ENCODE measurements around the gene MED26.

MED26 gene

DNA sequence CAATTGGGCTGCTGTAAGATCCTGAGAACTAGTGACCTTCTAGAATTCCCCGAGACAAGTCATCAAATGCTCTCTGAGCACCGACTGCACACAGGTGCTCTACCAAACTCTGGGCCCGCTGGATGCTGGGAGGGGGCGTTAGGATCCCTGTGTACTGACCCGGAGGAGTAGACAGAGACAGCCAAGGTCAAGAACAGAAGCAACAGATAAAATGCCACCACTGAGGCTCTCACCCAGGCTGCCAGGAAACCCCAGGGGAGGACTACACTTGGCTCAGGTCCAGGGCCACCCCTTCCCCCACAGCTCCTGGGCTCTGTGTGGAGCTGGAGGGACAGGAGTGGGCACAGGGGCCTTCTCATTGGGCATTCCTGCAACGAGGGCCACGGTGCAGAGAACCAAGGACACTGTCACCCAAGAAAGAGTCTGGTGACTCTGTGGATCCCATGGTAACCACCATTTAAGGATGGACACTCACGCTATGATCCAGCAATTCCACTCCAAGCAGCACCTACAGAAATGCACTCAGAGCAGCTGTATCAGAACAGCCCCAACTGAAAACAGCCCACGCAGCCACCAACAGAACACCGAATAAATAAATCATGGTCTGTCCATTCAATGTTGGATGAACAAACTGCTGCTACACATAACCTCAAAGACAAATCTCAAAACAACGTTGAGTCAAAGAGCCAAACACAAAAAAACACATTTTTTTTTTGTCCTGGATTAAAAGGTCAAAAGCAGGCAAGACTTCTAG, 39.0 kb downstream of the MED26 start:
- no peak for DNase-seq

DNA sequence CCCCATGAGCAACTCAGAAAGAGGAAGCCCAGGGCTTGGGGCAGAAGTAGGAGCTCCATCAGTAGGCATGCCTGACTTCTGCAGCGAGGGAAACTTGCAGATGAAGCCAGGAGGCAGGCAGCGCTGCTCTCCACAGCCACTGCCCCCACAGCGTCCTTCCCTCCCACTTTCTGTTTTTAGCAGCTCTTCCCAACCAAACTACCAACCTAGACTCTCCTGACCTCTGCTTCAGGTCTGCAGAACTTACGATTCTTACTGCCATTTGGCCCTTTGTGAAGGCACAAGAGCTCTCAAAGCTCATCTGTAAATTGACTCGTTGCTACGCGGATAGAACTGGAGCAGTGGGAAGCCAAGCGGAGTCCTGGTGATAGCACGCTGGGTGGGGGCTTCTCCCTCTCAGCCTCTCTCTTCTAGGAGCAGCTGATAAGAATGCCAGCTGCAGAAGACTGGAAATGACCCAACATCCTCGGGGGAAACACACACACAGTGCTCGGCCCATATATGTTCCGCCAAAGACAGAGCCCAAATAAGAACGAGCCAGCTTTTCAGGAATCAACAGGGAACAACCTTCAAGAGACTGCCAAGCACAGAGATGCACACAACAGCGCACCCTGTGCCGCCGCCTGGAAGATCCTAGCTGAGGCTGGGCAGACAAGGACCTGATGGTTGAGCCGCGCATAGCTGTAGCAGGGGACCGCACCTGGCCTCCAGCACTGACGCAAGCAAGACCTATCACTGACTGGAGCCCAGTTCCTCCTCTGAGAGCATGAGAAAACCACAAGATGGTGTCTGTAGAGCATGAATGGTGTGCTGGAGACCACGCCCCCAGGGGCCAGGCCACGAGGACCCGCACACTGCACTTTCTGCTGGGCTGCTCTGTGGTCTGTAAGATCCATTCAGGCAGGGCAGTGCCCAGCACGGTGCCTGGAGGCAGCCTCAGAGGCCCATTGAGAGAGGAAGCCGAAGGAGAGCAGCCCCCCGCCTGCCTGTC, 39.9 kb downstream of the MED26 start:
- DNase-seq = peak; percentile 77

DNA sequence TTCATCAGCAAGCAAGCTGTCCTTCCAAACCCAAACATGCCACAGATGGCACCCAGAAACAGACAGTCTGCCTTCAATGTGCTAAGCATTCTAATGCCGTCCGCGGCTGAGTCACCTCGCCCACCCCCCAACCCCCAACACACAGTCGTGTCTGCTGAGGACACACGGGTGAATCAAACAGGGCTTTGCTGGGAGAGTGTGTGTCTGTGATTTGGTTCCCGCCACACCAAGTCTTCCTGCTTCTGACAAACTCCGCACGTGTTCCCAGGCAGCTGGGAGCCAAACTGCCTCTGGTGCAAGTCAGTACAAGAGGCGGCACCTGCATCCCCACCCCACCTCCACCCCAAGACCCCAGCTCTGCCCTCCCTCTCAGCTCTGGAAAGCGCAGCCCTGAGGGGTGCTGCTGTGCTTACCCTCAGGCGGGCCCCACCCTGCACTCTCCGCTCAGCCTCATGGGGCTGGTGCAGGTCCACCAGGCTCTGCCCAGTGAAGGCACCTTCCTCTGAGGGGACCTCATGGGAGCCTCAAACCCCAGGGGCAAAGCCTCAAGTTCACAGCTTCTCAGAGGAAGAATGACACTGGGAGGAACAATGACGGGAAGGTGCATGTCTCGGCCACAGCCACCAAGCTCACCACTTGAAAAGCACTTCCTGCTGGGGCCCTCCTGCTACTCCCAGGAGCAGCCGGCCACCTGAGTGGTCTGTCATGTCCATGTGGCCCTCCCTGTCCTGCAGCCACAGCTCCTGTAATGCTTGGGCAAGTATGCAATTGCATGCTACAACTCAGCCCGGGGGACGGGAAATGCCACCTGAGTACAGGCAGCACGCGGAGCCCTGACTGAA, 40.8 kb downstream of the MED26 start:
- DNase-seq = peak; percentile 73

DNA sequence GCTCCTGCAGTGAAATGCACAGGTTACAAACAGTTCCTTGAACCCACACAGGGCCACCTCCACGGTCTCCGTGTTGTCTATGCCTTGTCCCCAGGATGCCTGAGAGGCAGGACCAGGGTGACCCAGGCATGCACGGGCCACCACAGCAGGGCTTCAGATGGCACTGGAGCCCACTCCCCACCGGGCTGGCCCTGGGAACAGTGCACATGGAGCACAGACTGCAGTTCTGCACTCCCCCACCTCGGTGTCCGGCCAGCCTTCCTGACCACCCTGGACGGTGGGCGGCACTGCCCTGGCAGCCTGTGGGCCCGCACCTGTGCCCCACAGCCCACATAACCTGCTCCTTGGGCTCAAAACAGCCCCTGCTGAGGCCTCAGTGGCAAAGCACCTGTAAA, 41.5 kb downstream of the MED26 start:
- no peak for DNase-seq

DNA sequence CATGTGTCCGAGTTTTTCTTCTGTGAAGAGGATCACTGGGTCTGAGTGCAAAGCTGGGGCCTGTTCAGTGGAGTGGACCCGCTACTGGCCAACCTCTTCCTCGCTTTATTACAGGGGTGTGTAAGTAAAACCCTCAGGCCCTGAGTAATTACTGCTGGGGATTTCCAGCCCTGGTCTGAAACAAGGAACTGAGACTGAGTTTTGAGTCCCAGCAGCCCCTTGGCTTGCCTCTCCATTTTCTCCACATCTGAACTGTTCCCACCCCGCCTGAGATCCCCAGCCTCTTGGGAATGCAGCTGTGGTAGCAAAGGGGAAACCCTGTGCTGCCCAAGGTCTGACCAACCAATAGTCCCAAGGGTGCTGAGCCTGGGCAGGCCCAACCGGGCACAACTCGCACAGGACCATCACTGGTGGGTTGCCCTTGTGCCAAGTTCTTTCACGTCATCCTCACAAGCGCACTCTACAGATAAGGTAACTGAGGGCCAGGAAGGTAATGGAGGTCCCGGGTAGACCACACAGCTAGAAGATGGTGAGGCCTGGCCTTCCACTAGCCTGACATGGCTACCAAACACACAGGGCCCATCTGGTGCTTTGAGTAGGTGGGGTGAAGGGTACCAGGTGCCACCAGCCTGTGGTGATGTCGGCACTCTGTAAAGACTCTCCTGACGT, 42.1 kb downstream of the MED26 start:
- peak; percentile 66 for DNase-seq

DNA sequence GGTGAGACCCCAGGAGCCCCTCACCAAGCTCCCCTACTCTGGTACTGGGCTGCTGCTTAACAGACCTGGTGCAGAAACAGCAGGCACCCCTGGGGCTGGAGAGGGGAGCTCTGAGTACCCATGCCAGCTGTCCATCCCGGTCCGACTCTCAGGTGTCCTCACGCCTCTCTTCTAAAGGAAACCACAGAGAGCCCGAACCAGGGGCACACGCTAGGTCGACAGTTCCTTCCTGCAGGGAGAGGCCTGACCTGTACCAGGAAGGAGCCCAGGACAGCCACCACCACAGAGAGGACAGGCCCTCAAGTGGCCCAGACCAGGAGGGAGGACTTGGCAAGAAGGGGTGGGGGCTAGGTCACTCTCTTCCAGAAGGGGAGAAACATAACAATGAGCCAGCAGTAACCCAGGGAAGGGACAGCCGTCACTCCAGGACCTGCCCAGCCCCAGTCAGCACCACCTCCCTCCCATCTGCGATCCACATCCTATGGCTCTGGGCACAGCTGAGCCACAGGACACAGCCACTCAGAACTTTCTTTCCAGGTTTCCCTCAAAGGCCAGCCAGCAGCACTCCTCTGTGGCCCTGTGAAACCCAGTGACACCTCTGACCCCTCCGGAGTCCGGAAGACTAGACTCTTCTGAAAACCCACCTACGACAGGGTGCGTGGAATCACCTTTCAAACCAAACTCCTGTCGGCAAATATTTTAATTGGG, 42.8 kb downstream of the MED26 start:
- no peak for DNase-seq

DNA sequence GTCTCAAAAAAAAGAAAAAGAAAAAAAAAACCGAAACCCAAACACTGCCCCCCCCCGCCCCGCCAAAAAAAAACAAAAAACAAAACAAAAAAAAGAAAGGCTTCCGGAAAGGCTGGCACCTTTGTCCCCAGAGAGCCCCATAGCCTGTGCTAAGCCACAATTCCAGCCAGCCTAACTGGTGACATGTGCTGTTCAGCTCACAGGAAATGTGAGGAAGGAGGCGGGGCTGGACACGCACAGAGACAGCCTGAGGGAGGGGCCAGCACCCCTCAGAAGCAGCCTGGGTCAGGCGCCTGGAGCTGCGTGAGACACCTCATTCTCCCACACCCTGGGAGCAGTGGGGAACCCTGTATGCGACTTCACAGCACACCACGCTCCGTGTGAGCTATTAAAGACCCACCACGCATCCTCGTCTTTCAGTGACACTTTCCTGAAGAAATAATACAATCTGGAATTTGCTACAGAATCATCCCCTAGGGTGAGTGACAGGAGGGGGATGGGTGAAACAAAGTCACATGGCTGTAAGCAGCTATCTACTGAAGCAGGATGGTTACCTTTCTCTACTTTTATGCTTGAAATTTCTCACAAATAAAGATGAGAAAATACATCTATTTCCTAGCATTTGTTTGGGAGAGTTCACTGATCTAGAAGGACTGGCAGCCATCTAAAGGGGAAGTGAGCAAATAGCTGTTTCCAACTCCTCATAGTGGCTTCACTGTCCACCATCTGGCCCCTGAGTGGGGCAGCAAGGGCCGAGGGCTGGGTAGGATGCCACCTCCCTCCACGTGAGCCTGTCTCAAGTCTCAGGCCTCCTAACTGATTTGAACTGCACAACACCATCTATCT, 43.5 kb downstream of the MED26 start:
- peak; percentile 88 for DNase-seq

DNA sequence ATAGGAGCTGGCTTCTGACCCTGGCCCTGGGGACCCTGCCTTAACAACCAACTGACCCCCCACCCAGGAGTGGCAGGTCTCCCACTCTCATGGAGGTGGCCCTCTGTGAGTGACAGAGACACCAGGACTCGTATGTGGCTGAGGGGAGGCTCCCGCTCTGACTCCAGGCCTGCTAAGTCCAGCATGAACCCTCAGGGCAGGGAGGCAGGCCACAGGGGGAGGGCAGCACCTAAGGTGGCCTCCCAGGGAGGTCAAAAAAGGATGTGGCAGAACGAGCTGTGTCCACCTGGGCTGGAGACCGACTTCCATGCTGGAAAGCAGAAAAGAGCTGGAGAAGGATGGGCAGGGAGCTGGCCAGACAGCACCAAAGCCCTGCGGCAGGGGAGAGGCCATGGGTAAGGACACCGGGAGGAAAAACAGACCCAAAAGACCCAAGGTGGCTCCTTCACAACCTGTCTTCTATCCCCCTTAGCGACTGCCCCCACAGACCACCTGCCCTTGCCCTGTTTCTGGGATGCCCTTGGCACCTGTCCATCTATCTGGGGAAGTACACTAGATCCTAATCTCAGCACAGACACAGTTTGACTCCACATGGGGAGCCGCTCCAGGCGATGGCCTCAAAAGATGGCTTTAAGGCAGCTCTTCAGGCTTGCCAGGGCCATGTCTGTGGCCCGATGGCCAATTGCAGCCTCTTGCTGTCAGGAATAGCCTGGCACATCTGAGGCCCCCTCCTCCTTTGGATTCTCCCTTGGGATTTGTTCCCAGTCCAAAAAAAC, 45.3 kb downstream of the MED26 start:
- no peak for DNase-seq

DNA sequence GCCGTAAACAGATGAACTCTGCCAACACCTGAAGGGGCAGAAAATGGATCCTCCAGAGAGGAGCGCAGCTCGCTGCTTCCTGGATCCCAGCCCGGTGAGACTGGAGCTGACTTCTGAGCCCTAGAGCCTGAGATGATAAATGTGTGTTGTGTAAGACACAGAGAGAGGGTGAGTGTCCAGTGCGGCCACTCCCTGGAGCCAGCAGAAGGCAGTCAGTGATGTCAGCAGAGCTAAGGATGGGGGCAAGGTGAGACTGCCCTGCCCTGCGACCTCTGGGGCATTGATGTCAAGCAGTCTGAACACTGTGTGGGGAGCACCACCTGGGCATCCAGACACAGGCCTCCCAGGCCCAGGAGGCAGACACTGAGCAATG, 46.0 kb downstream of the MED26 start:
- DNase-seq = no peak

DNA sequence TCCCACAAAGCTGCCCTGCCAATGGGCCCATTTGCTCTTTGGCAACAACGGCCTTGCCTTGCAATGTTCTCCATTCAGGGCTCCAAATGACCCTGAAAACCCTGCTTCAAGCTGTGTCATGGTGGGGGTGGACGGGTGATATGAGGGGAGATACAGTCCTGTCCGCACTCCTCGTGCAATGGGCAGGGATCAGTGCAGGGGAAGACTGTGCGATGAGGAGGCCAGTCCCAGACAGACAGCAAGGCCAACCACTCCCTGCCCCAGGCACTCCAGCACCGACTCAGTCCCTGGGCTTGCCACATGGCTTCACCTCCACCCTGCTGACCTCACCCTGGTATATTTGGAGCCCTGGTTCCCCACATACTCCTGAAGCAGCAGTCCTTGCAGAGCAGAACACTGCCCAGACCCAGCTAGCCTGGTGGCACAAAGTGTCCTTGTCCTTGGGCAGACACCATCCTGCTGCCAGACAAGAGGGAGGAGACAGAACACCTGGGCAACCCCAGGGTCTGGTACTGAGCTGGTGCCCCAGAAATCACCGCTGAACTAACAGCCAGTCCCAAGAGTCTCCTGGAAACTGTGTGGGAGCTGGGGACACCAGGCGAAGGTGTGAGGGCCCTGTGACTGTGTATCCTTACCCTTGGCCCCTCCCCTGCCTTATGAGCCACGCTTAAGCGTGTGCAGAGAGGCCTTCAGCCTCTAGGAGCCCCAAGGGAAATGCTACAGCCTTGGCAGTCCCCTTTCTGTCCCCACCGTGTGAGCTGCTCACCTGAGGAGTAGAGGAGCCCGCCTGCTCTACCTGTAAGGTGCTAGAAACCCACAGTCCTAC, 46.6 kb downstream of the MED26 start:
- DNase-seq = no peak

DNA sequence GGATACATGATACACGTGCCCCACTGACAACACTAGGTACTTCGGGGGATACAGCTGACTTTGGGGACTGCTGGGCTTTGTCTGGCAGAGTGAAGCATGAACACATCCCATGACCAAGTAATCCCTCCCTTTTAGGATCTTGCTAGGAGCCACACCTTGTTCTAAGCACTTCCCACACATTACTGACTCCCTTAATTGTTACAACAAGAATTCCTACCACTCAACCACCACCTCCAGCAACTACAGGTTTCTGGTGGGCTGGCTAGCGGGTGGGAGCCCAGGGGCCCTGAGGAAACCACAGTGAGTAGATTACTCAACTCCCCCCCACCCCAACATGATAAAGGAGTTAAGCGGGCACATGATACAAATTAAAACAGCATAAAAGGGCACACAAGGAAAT, 48.6 kb downstream of the MED26 start:
- DNase-seq = no peak

DNA sequence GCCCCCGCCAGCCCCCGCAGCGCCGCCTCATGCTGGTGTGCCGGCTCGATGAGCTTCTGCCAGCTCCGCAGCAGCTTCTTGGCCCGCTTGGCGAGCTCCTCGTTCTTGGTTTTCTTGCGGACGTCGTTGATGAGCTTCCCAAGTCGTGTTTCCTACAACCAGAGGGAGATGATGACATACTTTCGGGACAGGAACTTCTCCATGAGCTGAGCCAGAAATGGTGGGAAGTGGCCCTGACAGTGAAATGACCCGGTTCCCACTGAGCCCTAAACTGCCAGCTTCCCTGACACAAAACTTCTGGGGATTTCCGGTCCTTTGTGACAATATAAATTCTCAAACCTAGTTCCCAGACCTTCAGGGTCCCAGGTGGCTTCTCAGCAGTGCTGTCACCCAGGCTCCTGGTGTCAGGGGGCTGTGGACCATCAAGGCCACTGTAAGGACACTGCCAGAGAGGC, 50.4 kb downstream of the MED26 start:
- DNase-seq = no peak

DNA sequence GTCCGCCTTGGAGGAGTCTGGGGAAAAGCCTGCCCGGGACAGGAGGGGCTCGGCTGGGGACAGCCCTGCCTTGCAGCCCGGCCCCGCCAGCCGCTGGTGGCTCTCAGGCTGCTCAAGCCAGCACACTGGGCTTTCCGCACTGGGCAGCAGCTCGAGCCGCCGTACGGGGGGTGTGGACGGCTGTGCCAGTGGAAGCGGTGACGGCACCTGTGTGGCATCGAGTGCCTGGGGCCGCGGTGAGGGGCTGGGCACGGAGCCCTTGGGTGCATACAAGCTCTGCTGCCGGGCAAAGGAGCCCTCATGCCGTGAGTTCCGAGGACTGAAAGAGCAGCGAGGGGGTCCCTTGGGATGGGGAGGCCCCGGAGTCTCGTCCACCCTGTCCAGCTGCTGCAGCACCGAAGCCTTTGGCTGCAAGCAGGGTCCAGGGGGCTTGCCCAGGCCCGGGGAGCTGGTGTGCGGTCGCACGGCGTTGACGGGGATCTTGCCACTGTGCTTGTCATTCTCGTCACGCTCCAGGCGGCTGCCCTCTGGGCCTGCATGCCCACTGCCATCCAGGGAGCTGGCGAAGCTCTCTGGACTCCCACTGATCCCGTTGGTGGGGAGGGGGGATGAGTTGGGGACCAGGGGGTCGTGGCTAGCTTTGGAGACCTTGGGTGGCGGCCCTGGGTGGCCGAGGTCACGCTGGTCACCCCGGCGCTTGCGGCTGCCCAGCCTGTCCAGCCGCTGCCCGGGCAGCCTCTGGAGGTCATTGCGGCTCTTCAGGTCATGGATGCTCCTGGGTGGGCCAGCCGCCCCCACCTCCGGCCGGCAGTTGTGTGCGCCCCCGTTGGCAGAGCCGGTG, 51.1 kb downstream of the MED26 start:
- no peak for DNase-seq

DNA sequence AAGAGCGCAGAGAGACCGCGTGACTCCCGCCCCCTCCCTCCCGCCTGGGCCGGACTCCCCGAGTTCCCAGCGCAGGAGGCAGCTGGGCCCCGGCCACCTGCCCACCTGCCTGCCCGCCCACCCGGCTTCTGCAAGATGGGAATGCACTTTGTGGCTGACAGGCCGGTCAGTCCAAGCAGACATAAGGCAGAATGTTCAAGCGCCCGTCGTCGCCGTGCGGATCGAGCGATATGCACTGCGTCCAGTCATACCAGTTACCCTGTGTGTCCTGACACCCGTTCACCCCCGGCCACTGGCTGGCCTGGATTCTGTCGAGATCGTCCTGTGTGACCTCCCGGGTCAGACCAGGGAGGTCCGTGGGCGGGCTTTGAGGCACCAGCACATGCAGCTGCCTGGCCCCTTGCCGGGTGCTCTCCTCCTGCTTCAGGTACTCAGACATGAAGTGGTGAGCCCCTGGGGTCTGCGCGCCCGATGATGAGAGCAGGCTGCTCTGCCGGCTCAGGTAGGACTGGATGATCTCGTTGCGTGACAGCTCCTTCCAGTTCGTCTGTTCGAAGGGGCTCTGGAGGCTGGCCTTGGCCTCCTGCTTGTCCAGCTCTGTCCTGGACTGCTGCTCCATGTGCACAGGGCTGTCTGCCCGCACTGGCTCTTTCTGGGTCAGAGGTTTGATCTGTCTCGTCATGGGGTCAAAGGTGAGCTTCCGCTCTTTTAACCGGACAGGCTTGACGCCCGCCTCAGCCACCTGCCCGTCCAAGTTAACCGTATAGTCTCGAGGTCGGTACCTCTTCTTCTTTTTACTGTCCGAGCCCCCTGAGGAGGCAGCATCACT, 51.9 kb downstream of the MED26 start:
- DNase-seq = no peak

DNA sequence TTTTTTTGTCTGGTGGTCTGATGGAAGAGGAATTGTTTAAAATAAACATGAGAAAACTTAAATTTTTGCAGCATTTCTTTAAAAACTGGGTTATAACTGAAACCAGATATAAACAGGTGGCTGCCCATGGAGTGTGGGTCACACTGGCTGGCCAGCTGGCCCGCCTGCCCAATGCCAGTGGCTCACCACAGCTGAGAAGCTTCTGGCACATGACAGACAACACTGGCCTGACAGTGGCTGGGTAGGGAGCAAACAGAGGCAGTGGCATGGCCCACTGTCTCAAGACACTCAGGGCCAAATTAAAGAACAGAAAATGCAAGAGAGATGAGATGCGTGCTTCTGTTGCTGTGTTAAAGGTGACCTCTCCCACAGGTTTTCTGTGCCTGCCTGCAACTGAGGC, 52.7 kb downstream of the MED26 start:
- no peak for DNase-seq

DNA sequence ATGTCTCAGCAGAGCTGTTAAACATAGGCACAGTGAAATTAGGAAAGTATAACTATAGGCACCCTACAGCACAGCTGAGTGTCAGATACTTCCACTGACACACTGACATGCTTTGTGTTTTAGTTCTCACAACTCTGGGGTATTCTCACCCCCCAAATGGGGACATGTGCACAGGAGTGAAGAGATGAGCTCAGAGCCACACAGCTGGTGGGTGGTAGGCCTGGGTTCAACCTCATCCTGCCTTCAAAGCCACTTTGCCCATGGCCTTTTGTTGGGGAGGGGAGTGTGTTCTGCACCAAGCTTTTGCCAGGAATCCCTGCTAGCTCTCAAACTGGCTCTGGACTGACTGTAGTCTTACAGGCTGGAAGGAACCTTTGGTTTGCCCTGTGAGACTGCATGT, 54.1 kb downstream of the MED26 start:
- DNase-seq = no peak

DNA sequence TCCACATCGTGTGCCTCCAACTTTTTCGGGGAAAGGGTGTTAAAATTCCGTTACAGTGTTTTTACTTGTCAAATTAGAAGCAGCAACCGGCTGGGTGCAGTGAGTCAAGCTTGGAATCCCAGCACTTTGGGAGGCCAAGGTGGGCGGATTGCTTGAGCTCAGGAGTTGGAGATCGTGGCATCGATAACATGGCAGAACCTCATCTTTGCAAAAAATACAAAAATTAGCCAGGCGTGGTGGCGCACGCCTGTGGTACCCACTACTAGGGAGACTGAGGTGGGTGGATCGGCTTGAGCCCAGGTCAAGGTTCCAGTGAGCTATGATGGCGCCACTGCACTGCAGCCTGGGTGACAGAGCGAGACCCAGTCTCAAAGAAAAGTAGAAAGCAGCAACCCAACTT, 54.7 kb downstream of the MED26 start:
- no peak for DNase-seq
